Hepatic stellate cell (primary cell): ENCODE results near the gene MBTPS2.

Source experiments
- DNase-seq: peaks from one replicate; pipeline ENCODE4 v3.0.0; 2011; ENCODE audit warnings: low spot score

The MBTPS2 gene

DNA sequence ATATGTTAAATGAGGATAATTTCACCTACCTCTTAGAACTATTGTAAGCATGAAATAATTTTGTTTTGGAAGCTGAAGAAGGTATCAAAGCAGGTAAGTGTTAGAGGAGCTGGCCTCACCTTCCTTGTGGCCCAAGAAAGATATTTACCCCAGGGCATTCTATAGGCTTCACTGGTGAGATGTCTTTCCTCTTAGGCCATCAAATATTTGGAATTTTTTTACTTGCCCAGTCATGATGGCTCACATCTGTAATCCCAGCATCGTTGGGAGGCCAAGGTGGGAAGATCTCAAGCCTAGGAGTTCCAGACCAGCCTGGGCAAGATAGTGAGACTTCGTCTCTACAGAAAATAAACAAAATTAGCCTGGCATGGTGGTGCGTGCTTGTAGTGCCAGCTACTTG, 95.0 kb downstream of the MBTPS2 start:
- no peak for DNase-seq
